ENCODE data around the gene GNG14. TPM values are rescaled to one million over a fixed set of nuclear protein-coding genes. Genes with fewer than 3 reads are reported as not detected.

Gene GNG14
- total RNA-seq, 1 experiment from 2014 or later, result not detected

GRCh38 chr19:12720851-12721655 is 33.3 kb downstream of the GNG14 start:
- intact Hi-C loops (cut with micrococcal nuclease; ENCODE audit: unreplicated experiment), result no loop called here
- no peaks in the 10 kb centered on the region for H3K9me2 ChIP-seq (ENCODE audit: insufficient read depth)
- H3K9me3 ChIP-seq (ENCODE audit: insufficient read depth, low read depth), result no peaks in the 10 kb centered on the region
- H3K4me2 ChIP-seq, result peak overlapping the region; percentile 100
- DNase-seq, result no peak
- H3K4me3 ChIP-seq, result peak overlapping the region; percentile 76
- H3K4me1 ChIP-seq (replicated peaks; ENCODE audit: insufficient read depth), result peaks cover 14% of the 10 kb centered on the region; the same call in 1 of the 2 replicates
- CTCF ChIA-PET, result interaction anchor here (0.6 kb wide), 1 partner anchor 38 kb away, joined by 4 read pairs; no protein-coding TSS in a partner anchor
- H2AFZ ChIP-seq, result 0 out of 2 replicates have a peak overlapping the region, but pooled peaks have one; percentile 47
- no TSS peak for BruUV-seq (replicated peaks)
- POLR2A ChIA-PET (ENCODE audit: unreplicated experiment), result interaction anchor here (0.6 kb wide), 1 partner anchor 446 kb away, joined by 5 read pairs; no protein-coding TSS in a partner anchor
- H3K27ac ChIP-seq, result peak overlapping the region; percentile 42
- H3F3A ChIP-seq (ENCODE audit: insufficient read depth, low read depth), result peaks cover 64% of the 10 kb centered on the region
- peaks cover 36% of the 10 kb centered on the region for H3K36me3 ChIP-seq (ENCODE audit: low read depth)
- H3K79me2 ChIP-seq (ENCODE audit: low read depth), result peaks cover 77% of the 10 kb centered on the region
- TF ChIP-seq CTCF (conservative IDR thresholded peaks at IDR 0.05), result no peak
- TF ChIP-seq EZH2 (IDR thresholded peaks at IDR 0.05; ENCODE audit: low read depth), result no peak
- no peaks in the 10 kb centered on the region for H3K27me3 ChIP-seq (ENCODE audit: insufficient read depth, low read depth)
- peaks cover 31% of the 10 kb centered on the region; the same call in 1 of the 2 replicates for H4K20me1 ChIP-seq (ENCODE audit: insufficient read depth)

- peak overlapping the region; percentile 100 for H3K4me2 ChIP-seq
- DNase-seq, result peak; percentile 42 to 52
- BruUV-seq (replicated peaks), result no TSS peak
- no peaks in the 10 kb centered on the region for H3K9me3 ChIP-seq (ENCODE audit: insufficient read depth, low read depth)
- H3K9me2 ChIP-seq (ENCODE audit: insufficient read depth), result no peaks in the 10 kb centered on the region
- H2AFZ ChIP-seq, result peak overlapping the region; percentile 47; the same call in 1 of the 2 replicates
- intact Hi-C loops (cut with micrococcal nuclease; ENCODE audit: unreplicated experiment), result no loop called here
- peak overlapping the region; percentile 42 for H3K27ac ChIP-seq
- peaks cover 69% of the 10 kb centered on the region for H3K79me2 ChIP-seq (ENCODE audit: low read depth)
- no peaks in the 10 kb centered on the region for H3K27me3 ChIP-seq (ENCODE audit: insufficient read depth, low read depth)
- TF ChIP-seq EZH2 (IDR thresholded peaks at IDR 0.05; ENCODE audit: low read depth), result no peak
- TF ChIP-seq CTCF (conservative IDR thresholded peaks at IDR 0.05), result no peak
- POLR2A ChIA-PET (ENCODE audit: unreplicated experiment), result interaction anchor here (0.6 kb wide), 2 partner anchors 65 to 445 kb away, joined by 5 to 6 read pairs; no protein-coding TSS in a partner anchor
- peak overlapping the region; percentile 76 for H3K4me3 ChIP-seq
- peaks cover 14% of the 10 kb centered on the region; the same call in 1 of the 2 replicates for H3K4me1 ChIP-seq (replicated peaks; ENCODE audit: insufficient read depth)
- peaks cover 63% of the 10 kb centered on the region for H3F3A ChIP-seq (ENCODE audit: insufficient read depth, low read depth)
- CTCF ChIA-PET, result interaction anchor here (0.6 kb wide), 2 partner anchors 38 to 1858 kb away, joined by 4 read pairs; no protein-coding TSS in a partner anchor
- H4K20me1 ChIP-seq (ENCODE audit: insufficient read depth), result peaks cover 24% of the 10 kb centered on the region; the same call in 1 of the 2 replicates
- H3K36me3 ChIP-seq (ENCODE audit: low read depth), result peaks cover 31% of the 10 kb centered on the region
Measured at GRCh38 chr19:12721656-12722565, 34.1 kb downstream of the GNG14 start.

All from PC-9 (cell line).